HT-29 (cell line): ENCODE results near the gene TMEM245. TPM values are rescaled to one million over a fixed set of nuclear protein-coding genes. Genes with fewer than 3 reads are reported as not detected.

Experiments used
- DNase-seq: peaks from one replicate; pipeline ENCODE4 v3.0.0-alpha.2; 2015; ENCODE audit warnings: low spot score
- total RNA-seq: library from RNA; depleted of rRNA; stranded (reverse); fragments of >200 nt; shearing (Covaris generic); gene quantifications from 2 replicates; pipeline ENCODE4 v1.2.3, GENCODE V29; 2014

The TMEM245 gene
- total RNA-seq, 1 experiment from 2014 or later: 14.8 TPM

DNA sequence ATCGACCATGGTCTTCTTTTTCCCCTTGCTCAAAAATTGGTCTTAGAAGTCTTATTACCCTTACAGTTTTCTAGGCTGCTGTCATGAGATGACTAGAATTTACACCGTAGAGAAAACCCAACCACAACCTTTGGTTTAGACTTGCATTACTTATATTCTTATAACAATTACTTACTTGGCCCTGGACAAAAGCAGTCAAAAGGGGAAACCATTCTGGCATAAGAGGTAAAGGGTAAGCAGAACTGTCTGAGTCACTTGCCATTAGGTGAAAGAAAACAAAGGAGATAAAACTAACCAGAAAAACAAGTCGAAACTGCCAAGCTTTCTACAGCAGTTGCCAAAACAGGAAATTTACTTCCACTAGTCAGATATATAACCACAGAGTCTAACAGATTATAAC lies 17.9 kb downstream of the TMEM245 start:
- peak; percentile 84 for DNase-seq

DNA sequence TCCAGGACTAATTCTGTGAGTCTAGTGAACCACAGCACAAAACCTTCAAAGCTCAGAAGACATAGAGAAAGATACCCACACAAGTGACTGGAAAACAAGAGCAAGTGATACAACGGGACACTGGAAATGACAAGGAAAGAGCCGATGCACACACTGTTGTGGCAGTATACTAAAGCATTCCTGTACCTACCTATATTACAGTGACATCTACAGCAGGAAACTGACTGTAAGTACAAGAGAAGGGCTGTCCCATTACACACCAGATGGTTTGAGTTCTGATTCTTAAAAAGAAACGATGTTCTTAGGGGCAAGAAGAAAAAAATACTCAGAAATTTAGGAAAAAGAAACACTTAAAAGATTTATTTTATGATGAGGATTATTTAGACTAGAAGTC lies 18.5 kb downstream of the TMEM245 start:
- peak; percentile 47 for DNase-seq

DNA sequence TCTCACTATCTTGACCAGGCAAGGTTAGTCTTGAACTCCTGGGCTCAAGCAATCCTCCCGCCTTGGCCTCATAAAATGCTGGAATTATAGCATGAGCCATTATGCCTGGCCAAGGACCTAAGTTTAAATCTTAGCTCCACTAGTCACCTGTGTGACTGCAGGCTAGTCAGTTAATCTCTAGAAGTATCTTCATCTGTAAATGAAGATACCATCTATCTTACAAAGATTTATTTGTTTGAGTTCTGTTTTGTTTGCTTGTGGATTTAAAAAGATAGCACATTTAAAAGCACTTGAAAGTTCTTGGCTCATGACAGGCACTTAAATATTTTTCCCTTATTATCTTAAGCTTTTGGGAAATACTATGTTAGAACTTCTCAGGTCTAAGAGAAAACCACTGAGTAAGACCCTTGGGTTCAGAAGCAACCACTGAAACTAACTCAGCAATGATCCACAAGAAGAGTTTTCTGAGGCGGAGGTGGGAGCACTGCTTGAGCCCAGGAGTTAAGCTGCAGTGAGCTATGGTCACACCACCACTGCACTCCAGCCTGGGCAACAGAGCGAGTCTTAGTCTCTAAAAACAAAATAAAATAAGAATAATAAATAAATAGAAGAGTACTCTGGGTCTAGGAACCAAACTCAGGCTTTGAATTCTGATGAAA lies 19.1 kb downstream of the TMEM245 start:
- DNase-seq: no peak

DNA sequence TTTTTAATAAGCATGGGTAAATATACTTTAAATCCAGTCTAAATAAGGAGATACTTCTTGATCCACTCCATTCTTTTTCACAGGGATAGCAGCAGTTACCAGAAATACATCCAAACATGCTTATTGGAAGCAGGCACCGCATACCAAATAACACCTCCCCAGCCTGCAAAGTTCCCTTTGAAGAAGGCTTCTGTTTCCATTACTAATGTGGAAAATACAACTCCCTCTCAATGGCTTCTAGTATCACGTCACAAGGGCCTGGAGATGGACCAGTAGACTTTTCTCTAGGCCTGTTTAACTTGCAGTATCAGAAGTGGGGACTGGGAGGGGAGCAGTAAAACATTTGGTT lies 20.8 kb downstream of the TMEM245 start:
- no peak for DNase-seq

DNA sequence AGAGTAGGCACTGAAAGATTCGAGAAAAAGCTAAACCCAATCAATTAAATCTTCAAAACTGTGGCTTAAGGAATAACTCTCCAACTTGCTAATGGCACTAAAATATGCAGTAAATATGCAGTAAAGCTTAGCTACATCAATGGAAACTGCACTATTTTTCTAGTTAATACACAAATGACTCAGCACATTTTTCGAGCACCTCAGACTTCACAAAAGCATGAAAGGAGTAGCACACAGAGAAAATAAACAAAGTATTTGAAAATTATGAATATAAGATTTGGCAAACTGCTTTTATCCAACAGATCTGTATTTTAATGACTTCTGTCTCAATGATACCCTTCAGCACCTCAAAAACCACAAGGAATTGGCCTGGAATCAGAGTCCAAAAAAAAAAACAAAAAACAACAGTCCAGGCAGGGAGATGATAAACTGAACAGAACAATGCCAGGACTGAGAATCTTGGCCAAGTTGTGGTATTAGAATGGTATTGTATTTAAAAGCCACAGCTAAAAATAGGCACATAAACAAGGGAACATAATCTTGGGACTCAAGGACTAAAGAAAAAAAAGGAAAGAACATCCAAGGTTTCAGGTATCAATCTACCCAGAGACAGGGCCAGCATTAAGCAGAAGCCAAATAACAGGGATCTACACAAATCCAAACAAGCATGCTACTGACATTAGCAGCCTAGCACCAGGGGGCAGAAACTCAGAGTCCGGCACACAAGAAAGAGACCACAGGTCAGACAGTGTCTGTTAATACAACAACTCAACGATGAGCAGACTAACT lies 21.4 kb downstream of the TMEM245 start:
- no peak for DNase-seq

DNA sequence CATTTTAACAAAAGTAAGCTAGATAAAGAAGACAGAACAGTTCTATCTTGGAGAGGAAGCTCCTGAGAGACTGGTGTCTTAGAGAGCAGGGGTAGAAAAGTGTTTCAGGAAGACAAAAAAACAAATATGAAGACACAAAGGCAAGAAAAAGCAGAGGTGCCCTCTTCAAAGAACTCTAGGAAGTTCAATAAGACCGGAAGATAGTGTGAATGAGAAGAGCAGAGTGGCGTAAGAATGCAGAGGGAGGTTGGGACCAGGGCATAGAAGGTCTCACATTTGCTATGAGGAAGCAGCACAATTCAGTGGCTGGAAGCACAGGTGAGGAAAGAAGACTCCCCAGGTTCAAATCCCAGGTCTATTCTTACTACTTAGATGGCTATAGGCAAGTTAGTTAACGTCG lies 22.6 kb downstream of the TMEM245 start:
- no peak for DNase-seq

DNA sequence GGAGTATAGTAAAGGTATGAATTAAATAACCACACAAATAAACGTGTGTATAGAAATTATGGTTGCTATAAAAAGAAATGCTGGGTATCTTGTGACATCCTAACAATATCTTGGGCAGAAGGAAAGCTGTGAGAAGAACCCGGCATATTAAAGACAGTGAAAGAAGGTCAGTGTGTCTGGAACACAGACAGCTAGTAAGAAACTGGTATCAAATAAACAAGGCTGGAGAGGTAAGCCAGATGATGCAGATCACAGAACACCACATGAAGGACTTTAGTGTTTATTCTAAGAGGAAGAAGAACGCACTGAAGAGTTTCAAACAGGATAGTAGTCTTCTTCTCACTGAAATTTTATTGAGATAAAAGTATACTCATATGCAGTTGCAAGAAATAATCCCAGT lies 24.4 kb downstream of the TMEM245 start:
- no peak for DNase-seq

DNA sequence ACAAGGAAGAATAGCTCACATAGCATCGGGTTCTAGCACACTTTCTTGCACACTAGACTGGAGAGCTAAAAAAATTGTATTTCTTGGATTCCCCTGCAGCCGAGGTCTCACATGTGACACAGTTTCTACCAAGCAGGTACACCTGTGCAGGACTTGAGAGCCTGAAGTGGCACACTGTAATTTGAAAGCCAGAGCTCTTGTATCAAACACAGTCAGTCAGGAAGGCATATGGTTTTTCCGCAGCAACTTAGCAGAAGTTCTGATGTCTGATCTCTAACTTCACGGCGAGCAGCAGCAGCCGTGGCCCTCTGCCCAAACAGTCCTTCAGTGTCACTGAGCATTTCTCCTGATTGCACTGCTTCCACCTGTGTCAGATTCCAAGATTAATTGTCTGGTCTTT lies 25.5 kb downstream of the TMEM245 start:
- no peak for DNase-seq

DNA sequence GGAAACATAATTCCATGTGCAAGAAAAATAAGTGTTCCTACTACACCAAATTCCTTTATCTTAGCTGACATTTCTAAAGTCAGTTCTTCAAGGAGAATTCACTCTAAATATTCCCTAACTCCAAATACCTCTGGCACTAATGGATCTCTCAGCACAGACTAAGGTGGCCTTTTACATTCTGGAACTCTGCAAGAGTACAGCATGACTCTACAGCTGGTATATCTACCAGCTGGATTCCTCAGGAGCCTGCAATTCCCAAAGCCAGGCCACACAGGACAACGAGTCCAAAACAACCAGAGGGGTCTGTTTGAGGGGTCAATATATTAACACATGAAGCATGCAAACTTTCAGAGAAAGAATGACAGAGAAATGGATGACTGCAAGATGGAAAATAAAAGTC lies 27.2 kb downstream of the TMEM245 start:
- no peak for DNase-seq

DNA sequence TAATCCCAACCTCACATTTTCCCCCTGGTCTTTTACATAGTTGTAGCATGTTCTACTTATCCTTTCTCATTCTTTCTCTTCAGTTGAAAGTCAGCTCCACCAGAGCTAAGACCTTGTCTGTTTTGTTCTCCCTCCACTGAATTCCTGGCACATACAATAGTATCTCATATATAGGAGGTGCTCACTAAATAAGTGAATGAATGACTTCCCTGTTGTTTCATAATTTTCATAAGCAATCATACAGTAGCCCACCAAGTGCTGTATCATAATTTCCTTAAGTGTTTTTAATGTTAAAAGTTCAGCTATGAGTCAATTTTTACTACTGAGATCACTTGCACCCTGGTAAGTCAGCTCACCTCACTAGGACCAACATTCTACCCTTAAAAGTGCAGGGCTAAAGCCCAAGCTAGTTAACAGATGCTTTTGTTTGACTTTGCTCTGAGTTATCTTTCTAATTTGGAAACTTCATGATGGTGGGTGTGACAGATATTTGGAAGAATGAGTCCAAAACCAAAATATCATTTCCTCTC lies 27.6 kb downstream of the TMEM245 start:
- DNase-seq: no peak

DNA sequence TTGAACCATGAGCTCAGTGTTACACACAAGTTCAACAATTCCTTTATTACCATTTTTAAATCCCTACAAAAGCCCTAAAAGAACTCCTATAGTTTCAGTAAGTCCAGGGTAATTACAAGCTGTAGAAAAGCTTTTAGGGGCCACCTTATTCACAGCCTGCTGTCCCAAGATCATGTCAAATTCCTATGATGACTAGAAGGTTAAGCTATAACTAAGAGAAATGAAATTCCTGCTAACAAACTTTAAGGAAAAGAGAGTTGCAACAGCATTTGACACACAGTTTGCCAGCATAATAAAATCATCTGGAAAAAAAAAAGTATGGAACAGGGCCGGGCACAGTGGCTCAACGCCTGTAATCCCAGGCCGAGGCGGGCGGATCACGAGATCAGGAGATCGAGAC lies 31.5 kb downstream of the TMEM245 start:
- no peak for DNase-seq

DNA sequence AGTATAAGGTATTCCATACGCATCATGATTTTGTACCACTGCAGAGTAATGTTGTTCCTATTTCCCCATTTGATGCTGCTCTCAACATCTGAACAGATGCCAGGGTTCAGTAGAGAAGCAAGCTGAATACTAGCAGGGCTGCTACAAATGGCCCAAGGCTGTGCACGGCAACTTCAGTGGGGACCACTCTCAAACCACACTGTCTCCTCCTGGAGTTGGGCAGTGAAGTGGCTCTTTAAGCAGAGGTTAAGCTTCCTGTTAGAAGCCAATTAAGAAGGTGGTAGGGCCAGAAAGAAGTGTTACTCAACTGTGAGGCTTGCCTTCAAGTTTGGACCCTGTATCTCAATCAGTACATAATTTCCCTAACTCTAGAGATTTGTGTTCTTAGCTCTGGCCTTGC lies 32.0 kb downstream of the TMEM245 start:
- DNase-seq: no peak

DNA sequence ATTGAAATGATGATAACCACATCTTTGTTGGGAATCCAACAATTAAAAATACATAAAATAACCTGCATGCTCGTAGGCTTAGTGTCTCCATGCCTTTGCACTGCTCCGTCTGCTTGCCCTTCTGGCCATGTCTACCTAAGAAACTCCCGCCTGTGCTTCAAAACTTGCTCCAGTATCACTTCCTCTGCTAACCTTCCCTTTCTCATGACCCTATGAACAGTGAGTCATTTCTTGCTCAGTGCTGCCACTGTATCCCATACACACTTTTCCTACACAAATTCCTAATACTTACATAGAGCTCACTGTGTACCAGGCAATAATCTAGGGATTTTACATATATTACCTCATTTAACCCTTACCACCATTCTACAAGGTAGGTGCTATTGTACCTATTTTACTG lies 33.5 kb downstream of the TMEM245 start:
- no peak for DNase-seq

DNA sequence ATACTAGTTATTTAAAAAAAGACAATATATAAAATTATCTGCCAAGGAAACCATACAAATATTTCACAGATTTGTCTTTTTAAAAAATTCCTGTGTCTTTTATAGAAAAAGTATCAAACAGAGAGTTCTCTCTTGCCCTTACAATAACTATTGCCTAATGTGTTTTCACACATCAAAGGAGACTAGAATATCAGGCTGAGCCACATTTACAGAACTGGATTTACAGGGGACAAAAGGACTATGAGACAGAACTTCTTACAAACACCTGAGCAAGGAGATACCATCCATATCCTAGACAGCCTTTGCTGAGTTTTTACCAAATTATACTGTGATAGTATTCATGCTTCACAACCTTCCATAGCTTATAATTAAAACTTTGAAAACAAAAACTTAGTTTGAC lies 34.2 kb downstream of the TMEM245 start:
- DNase-seq: no peak

DNA sequence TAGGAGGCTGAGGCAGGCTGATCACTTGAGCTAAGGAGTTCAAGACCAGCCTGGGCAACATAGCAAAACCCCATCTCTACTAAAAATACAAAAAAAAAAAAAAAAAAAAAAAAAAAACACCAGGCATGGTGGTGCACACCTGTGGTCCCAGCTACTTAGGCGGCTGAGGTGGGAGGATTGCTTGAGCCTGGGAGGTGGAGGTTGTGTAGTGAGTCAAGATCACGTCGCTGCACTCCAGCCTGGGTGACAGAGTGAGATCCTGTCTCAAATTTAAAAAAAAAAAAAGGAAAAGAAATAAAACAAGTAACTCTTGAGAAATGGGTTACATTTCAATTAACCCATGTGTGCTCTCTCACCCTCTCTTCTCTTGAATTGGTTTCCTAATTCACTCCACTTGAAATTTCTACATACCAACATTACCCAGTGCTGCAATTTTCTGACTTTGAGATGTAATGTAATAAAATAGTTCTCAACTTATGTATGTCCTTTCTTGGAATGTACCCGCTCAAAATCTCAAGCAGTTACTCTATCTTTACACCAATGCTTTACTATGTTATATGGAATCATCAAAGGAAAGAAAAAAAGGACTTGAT lies 35.8 kb downstream of the TMEM245 start:
- no peak for DNase-seq

DNA sequence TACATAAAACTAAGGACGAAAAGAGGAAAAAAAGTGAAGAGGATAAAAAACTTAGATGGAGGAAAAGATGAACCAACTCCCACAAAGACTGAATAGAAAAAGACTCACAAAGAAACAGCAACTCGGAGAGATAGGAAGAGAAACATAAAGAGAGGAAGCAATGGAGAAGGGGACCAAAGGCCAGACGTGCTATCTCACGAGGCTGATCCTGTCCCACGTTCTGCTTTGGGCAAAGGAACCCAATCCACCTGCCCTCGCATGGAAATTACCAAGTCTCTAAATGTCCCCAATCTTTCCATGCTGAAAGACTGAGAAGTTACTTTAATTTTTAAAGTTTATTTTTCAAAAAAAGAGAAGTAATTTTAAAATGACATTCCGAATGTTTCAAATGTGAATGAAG lies 36.6 kb downstream of the TMEM245 start:
- DNase-seq: no peak

DNA sequence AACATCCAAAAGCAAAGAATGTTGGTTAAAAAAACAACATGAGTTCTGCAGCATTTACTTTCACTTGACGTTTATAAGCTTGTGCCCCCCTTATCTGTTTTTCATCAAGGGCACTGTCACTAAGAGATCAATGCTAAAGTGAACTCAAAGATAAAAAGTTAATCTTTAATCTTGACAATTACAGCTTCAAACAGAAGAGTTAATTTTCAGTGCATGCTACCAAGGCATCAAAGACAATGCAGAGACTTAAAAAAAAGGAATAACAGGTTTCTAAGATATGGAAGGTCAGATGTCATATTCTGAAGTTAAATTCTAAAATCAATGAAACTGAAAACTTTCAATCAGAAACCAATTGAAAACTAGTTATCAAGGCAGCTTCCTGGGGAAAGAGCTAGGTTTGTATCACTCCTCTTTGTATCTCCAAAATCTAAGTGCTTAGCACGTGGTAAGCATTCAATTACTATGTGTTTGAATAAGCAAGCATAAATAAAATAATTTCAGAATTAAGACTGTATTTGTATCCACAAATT lies 37.6 kb downstream of the TMEM245 start:
- no peak for DNase-seq

DNA sequence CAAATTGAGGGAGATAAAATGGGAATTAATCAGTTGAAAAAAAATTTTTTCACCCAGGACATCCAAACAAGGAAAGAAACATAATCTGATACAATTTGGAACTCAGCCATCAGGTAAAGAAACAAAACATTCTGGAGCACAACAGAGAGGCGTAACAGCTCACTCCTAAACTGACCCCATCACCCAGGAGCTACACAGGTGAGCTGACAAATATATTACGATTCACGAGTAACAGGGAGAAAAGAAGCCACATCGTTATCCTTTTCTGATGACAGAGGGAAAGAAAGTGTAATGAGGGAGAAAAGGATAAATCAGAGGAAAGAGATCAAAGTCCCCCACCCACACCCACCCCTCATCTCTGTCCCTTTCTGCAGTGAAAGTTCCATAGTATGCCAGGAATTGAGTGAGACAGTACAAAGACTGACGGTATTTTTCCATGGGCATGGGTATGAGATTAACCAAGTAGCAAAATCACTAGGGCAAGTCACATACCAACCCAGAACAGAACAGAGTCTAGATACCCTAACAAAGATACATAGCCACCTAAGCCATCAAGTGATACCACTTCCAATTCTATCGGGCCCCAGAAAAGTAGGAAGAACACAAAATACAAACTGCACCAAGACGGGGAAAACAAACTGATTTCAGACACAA lies 45.4 kb downstream of the TMEM245 start:
- DNase-seq: no peak

DNA sequence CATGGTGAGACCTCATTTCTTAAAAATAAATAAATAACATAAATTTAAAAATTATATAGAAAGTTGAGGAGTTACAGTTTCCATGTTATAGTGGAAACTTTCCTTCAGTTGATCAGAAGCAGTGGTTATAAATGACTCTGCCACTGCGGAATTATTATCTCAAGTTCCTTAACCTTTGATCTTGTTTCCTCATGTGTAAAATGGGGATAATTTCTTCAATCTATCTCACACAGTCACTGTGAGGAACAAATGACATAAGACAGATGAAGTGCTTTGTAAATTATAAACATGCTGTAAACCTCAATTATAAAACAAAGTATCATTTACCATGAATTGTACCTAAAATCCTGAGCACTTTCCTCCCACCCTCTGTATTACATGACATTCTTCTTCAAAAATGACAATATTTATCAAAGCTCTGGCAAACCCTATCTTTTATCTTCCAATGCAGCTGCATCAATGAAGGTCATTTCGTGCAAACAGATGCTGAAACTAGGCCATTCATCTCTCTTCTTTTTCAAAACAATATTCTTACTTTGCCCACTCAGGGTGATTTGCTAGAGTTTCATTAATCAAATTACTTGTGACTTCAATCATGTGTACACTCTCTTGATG lies 46.8 kb downstream of the TMEM245 start:
- DNase-seq: no peak

DNA sequence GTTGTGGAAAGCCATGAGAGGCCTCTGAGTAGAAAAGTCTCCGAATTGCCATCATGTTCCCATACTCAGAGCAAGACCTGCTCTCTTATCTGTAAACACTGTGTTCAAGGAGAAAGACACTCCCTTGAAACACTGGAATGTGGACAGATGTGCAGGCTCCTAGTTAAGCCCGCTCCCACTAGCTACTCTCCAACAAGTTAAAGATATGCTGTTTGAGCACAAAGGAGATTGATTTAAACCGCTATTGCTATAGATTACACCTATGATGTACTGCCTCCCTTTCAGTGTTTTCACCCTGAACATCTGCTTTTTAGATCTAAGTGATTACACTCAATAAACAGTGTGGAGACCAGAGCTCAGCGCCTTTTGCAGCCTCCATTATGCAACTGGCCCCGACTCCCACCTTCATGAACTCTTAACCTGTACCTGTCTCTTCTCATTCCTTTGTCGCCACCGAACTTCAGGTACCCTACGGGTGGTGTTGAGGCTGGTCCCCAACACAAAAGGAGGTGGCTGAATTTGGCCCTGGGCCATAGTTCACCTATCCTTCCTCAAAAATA lies 47.5 kb downstream of the TMEM245 start:
- DNase-seq: no peak

DNA sequence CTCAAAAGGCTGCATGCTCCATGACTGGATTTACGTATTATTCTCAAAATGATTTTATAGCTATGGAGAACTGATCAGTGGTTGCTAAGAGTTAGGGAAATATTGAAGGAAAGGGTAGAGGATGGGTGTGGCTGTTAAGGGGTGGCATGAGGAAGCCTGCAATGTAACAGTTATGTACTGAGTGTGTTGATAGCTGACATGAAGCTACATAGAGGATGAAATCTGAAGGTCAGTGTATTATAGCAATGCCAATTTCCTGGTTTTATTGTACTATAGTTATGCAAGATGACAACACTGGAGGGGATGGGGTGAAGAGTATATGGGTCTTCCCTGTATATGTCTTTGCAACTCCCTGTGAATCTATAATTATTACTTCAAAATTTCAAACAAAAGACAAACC lies 51.0 kb downstream of the TMEM245 start:
- DNase-seq: no peak
